Measurements from ENCODE around the gene RNF214. TPM values are rescaled to one million over a fixed set of nuclear protein-coding genes. Genes with fewer than 3 reads are reported as not detected.
A peak's percentile ranks its signal among the peaks of the same experiment; 100 is the strongest.
"Not testable (repeated sequence)": the region's sequence is repeated elsewhere in the genome, so short reads cannot be mapped to it uniquely, and the experiment has no call there.

The RNF214 gene
- total RNA-seq, 1 donor = 4.7 TPM

GRCh38 chr11:117315285-117316196, 83.1 kb downstream of the RNF214 start:
- Histone ChIP-seq H3K4me1 (ENCODE audit: insufficient read depth, low read length) (peaks cover 37% of the 10 kb centered on the region), H3K27me3 (ENCODE audit: insufficient read depth, low read length) (peaks cover 7% of the 10 kb centered on the region), H3K4me3 (ENCODE audit: low read length) (peak overlapping the region; percentile 39), H3K9me3 (ENCODE audit: low read depth, low read length) (no peaks in the 10 kb centered on the region)

DNA sequence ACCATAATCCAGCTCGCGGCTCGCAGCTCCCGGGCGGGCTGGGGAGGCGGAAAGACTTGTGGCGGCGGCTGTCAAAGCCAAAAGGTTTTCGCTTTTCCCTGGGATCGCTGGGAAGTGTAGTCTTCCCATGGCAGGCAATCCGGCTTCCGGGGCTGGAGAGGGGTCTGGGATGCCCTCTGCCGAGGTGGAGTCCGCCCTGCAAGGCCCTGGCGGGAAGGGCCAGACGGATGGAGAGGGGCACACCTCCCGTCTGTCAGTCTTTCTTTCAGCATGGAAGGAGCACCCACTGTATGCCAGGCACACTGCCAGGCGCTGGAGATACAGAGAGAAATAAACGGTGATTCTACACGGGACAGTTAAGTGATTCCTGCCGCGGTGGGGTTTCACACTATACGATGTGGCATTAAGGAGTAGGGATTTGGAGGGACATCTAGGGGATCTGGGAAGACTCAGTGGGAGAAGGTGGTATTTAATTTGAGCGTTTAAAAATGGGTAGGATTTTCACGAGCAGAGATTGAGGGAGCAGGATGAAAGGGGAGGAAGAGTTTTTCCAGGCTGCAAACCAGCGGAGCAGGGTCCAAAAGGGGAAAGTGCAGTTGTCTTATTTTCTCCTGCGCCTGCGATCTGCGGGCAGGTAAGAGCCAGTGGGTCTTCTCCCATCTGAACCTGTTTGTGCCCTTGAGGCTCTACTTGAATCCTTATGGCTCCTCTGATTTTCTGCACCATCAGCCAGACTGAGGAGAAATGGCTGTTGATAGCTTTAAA, 83.9 kb downstream of the RNF214 start, which contains the start of gene BACE1:
Gene BACE1 (minus strand): TSS at position 60 of the 765 bp plus-strand sequence. CDS start 461 bp downstream, outside the sequence.
- Histone ChIP-seq H3K4me3 (ENCODE audit: low read length) (peak within 1 kb of the TSS; percentile 39), H3K4me1 (ENCODE audit: insufficient read depth, low read length) (peaks cover 37% of the 10 kb centered on the region), H3K27me3 (ENCODE audit: insufficient read depth, low read length) (peaks cover 7% of the 10 kb centered on the region), H3K9me3 (ENCODE audit: low read depth, low read length) (no peaks in the 10 kb centered on the region)

DNA sequence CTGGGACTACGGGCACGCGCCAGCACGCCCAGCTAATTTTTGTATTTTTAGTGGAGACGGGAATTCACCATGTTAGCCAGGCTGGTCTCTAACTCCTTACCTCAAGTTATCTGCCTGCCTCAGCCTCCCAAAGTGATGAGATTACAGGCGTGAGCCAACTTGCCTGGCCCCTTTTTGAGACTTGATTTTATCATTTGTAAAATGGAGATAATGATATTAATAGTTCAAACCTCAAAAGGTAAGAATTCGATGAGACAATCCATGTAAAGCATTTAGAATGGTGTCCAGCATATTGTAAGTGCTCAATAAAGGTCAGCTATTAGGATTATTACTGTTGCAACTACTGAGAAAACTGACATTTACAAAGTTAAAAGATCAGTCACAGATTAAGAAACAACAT, 86.3 kb downstream of the RNF214 start:
- Histone ChIP-seq H3K9me3 (ENCODE audit: low read depth, low read length) (no peaks in the 10 kb centered on the region), H3K4me3 (ENCODE audit: low read length) (no peak overlapping the region), H3K4me1 (ENCODE audit: insufficient read depth, low read length) (peaks cover 26% of the 10 kb centered on the region), H3K27me3 (ENCODE audit: insufficient read depth, low read length) (peaks cover 7% of the 10 kb centered on the region)

DNA sequence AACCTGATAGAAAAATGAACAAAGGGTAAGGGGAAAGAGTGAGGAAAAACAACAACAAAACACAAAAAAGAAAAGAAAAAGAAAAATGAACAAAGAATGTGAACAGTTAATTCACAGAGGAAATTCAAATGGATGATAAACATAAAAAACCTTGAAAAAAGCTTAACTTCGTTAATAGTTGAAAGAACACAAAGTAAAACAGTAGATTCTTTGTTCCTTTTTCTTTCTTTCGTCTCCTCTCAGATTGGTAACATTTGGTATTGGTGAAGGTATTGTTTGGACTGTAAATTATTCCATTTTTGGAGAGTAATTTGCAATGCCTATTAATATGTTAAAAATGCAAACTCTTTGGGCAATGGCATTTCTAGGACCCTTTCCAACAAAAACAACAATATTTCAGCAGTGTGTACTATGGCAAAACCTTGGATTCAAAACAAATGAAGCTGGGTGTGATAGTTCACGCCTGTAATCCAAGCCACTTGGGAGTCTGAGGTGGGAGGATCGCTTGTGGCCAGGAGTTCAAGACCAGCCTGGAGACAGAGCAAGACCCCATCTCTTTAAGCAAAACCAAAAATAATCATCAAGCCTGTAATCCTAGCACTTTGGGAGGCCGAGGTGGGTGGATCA, 86.9 kb downstream of the RNF214 start:
- H3K27me3 ChIP-seq (ENCODE audit: insufficient read depth, low read length) = peaks cover 7% of the 10 kb centered on the region
- no peaks in the 10 kb centered on the region for H3K9me3 ChIP-seq (ENCODE audit: low read depth, low read length)
- H3K4me3 ChIP-seq (ENCODE audit: low read length) = no peak overlapping the region
- peaks cover 20% of the 10 kb centered on the region for H3K4me1 ChIP-seq (ENCODE audit: insufficient read depth, low read length)

- not testable (repeated sequence) for H3K4me3 ChIP-seq (ENCODE audit: low read length); H3K9me3 ChIP-seq (ENCODE audit: low read depth, low read length); H3K27me3 ChIP-seq (ENCODE audit: insufficient read depth, low read length)
- peaks cover 15% of the 10 kb centered on the region for H3K4me1 ChIP-seq (ENCODE audit: insufficient read depth, low read length)
These were observed 94.7 kb downstream of the RNF214 start for GRCh38 chr11:117327255-117327566.

DNA sequence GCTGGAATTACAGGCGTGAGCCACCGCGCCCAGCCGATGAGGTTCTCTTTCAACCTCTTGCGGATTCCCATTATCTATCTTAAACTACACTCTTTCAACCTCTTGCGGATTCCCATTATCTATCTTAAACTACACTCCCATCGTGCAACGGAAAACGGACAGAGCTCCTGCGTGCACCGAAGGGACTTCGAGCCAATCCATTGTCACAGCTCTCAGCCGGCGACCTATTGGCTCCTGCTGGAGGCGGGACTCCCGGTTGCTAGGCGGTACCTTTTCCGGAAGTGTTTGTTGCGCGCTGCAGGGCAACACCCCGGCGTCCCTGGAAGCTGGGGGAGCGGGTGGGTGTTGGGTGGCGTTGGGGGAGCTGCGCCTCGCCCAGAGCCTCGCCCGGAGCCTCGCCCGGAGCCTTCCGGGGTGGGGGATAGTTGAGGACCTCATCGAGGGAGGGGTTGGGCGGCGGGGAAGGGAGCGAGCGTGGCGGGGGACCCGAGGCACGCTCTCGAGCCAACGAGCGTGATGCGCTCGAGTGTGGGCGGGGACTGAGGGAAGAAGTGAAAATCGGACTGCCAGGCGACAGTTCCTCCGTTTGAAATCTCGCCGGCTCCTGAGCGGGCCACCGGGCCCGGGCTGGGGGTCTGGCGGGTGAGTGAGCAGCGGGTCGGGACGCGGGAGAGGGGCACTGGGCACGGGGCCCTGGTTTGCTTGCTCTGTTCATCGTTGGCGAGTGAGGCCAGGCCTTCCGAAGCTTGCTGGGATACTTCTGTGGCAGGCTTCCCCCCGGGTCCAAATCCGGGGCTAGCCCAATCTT, 95.3 kb downstream of the RNF214 start, which contains the start of gene CEP164:
Gene CEP164 (plus strand): TSS at position 288 of the 808 bp plus-strand sequence. CDS start 10,733 bp downstream, outside the sequence.
- H3K4me1 ChIP-seq (ENCODE audit: insufficient read depth, low read length) = peaks cover 15% of the 10 kb centered on the region
- H3K27me3 ChIP-seq (ENCODE audit: insufficient read depth, low read length) = no peaks in the 10 kb centered on the region
- peak within 1 kb of the TSS; percentile 85 for H3K4me3 ChIP-seq (ENCODE audit: low read length)
- no peaks in the 10 kb centered on the region for H3K9me3 ChIP-seq (ENCODE audit: low read depth, low read length)

DNA sequence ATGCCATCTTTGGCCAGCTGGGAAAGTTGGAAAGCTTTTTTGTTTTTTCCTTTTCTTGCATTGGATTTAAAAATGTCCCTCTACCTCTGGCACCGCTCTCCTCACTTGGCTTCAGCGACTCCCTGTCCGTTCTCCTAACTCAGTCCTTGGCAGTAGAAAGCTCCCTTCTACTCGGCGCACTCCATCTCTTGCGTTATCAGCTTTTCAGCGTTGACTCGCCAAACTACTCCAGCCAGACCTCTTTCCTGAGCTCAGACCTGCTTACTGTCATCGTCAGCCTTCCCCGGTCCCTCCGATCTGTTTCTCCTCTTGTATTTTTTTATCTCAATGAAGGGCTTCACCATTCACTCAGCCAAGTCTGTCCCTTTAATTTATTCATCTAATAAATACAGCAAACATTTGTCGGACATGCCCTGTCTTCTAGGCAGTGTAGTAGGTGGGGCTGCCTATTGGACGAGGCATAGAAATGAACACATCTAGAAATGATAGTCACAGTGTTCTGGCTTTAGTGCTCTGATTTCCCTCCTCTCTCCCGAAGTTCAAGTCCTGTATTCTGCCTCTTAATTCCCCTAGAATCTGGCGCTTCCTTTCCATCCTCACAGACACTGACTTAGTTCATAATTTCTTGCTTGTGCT, 96.0 kb downstream of the RNF214 start:
- Histone ChIP-seq H3K4me1 (ENCODE audit: insufficient read depth, low read length) (peaks cover 15% of the 10 kb centered on the region), H3K9me3 (ENCODE audit: low read depth, low read length) (no peaks in the 10 kb centered on the region), H3K27me3 (ENCODE audit: insufficient read depth, low read length) (no peaks in the 10 kb centered on the region), H3K4me3 (ENCODE audit: low read length) (peak overlapping the region; percentile 85)

DNA sequence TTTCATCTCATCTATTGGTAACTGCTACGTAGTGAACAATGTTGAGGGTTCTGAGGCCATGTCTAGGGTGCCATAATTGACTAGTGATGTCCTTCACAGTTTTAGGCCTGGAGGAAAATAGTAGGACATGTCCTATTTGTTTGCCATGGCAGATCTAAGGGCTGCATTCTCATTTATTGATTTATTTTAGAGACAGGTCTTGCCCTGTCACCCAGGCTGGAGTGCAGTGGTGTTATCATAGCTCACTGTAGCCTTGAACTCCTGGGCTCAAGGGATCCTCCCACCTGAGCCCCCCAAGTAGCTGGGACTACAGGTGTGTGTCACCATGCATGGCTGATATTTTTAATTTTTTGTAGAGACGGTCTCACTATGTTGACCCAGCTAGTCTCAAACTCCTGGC, 100.4 kb downstream of the RNF214 start:
- no peak overlapping the region for H3K4me3 ChIP-seq (ENCODE audit: low read length)
- peaks cover 15% of the 10 kb centered on the region for H3K4me1 ChIP-seq (ENCODE audit: insufficient read depth, low read length)
- H3K9me3 ChIP-seq (ENCODE audit: low read depth, low read length) = no peaks in the 10 kb centered on the region
- no peaks in the 10 kb centered on the region for H3K27me3 ChIP-seq (ENCODE audit: insufficient read depth, low read length)

- no peaks in the 10 kb centered on the region for H3K27me3 ChIP-seq (ENCODE audit: insufficient read depth, low read length)
- H3K4me1 ChIP-seq (ENCODE audit: insufficient read depth, low read length) = peaks cover 7% of the 10 kb centered on the region
- no peak overlapping the region for H3K4me3 ChIP-seq (ENCODE audit: low read length)
These were observed 101.4 kb downstream of the RNF214 start for GRCh38 chr11:117333917-117334316.

DNA sequence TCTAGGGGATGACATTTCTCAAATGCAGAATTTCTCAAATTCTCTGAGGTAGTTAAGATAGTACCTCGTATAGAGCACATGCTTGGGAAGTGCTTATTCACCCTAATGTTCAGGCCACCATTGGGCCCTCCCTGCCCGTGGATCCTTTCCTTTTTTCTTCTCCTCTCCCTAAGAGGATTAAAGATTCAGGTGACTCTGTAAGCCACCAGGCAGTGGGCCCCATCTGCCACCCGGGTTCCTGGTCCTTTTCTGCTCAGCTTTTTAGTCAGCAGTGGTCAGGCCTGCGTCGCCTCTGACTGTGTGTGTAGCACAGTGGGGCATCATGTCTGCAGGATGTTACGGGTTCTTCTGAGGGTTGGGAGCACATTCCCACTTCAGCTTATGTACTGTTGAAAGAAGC, 102.4 kb downstream of the RNF214 start:
- Histone ChIP-seq H3K4me3 (ENCODE audit: low read length) (no peak overlapping the region), H3K9me3 (ENCODE audit: low read depth, low read length) (no peaks in the 10 kb centered on the region), H3K4me1 (ENCODE audit: insufficient read depth, low read length) (no peaks in the 10 kb centered on the region), H3K27me3 (ENCODE audit: insufficient read depth, low read length) (no peaks in the 10 kb centered on the region)

More at GRCh38 chr11:117333917-117334316, 101.4 kb downstream of the RNF214 start:
- no peaks in the 10 kb centered on the region for H3K9me3 ChIP-seq (ENCODE audit: low read depth, low read length)

- Histone ChIP-seq H3K4me3 (ENCODE audit: low read length) (no peak overlapping the region), H3K27me3 (ENCODE audit: insufficient read depth, low read length) (no peaks in the 10 kb centered on the region), H3K4me1 (ENCODE audit: insufficient read depth, low read length) (no peaks in the 10 kb centered on the region), H3K9me3 (ENCODE audit: low read depth, low read length) (no peaks in the 10 kb centered on the region)
These were observed 102.9 kb downstream of the RNF214 start for GRCh38 chr11:117335399-117335798.

Data from mononuclear cell (primary cell).